Liver (tissue), 9 donors: Measurements from ENCODE around the gene ART3. TPM values are rescaled to one million over a fixed set of nuclear protein-coding genes. Genes with fewer than 3 reads are reported as not detected.

Experiments used
- DNase-seq: peaks from one replicate; pipeline ENCODE4 v3.0.0-alpha.2; 2017; ENCODE audit warnings: low spot score
- H3K27ac ChIP-seq, 2 donors: one replicate each; pipeline ENCODE4 v1.7.0; 2013; ENCODE audit warnings: inconsistent platforms in 2 of 2, low read length in 2 of 2, control low read depth in 1 of 2, low read depth in 1 of 2, mild to moderate bottlenecking in 1 of 2
- H3K27me3 ChIP-seq, 4 donors: one replicate each; pipeline versions ENCODE4 v1.6.1 to v1.7.0; 2013; ENCODE audit warnings: low read length in 3 of 4, inconsistent platforms in 1 of 4, mild to moderate bottlenecking in 1 of 4, moderate library complexity in 1 of 4; ENCODE audit not compliant: control insufficient read depth in 4 of 4, insufficient read depth in 4 of 4
- H3K36me3 ChIP-seq, 4 donors: one replicate each; pipeline versions ENCODE4 v1.6.1 to v1.7.0; 2013; ENCODE audit warnings: low read length in 3 of 4, mild to moderate bottlenecking in 3 of 4, low read depth in 1 of 4, moderate library complexity in 1 of 4; ENCODE audit not compliant: control insufficient read depth in 4 of 4, insufficient read depth in 3 of 4
- H3K4me1 ChIP-seq, 4 donors: one replicate each; pipeline versions ENCODE4 v1.6.1 to v1.7.0; 2013; ENCODE audit warnings: low read length in 3 of 4, mild to moderate bottlenecking in 3 of 4, moderate library complexity in 1 of 4; ENCODE audit not compliant: control insufficient read depth in 4 of 4, insufficient read depth in 4 of 4
- H3K4me3 ChIP-seq, 3 donors: one replicate each; pipeline versions ENCODE4 v1.6.1 to v1.7.0; 2013; ENCODE audit warnings: low read length in 3 of 3, control low read depth in 1 of 3, low read depth in 1 of 3, mild to moderate bottlenecking in 1 of 3
- H3K9ac ChIP-seq, 2 donors: one replicate each; pipeline ENCODE4 v1.7.0; 2013; ENCODE audit warnings: low read length in 2 of 2, mild to moderate bottlenecking in 2 of 2, moderate library complexity in 2 of 2, control low read depth in 1 of 2, low read depth in 1 of 2
- H3K9me3 ChIP-seq, 4 donors: one replicate each; pipeline versions ENCODE4 v1.6.1 to v1.7.0; 2013; ENCODE audit warnings: low read length in 3 of 4; ENCODE audit not compliant: control insufficient read depth in 4 of 4
- EGR1 ChIP-seq, 2 donors: IDR thresholded peaks; 2 replicates each; pipeline ENCODE4 v1.6.1; 2016 to 2018; ENCODE audit warnings: antibody characterized with exemption in 2 of 2, low read depth in 2 of 2
- FOXA2 ChIP-seq: IDR thresholded peaks from 2 replicates; pipeline ENCODE4 v1.6.1; 2016; ENCODE audit warnings: antibody characterized with exemption
- GABPA ChIP-seq, 2 donors: IDR thresholded peaks in 1 of 2; conservative IDR thresholded peaks in 1 of 2; 2 replicates each; pipeline ENCODE4 v1.6.1; 2016; ENCODE audit warnings: antibody characterized with exemption in 2 of 2, mild to moderate bottlenecking in 1 of 2, moderate library complexity in 1 of 2
- HNF4A ChIP-seq, 2 donors: conservative IDR thresholded peaks; 2 replicates each; pipeline ENCODE4 v1.6.1; 2016; ENCODE audit warnings: antibody characterized with exemption in 2 of 2, mild to moderate bottlenecking in 2 of 2
- HNF4G ChIP-seq: IDR thresholded peaks from 2 replicates; pipeline ENCODE4 v1.6.1; 2016; ENCODE audit warnings: antibody characterized with exemption
- JUND ChIP-seq, 2 donors: IDR thresholded peaks; 2 replicates each; pipeline ENCODE4 v1.6.1; 2016; ENCODE audit warnings: antibody characterized with exemption in 2 of 2
- MAX ChIP-seq: IDR thresholded peaks from 2 replicates; pipeline ENCODE4 v1.6.1; 2016; ENCODE audit warnings: antibody characterized with exemption
- NR2F2 ChIP-seq: IDR thresholded peaks from 2 replicates; pipeline ENCODE4 v1.6.1; 2016; ENCODE audit warnings: antibody characterized with exemption
- RAD21 ChIP-seq, 2 donors: IDR thresholded peaks; 2 replicates each; pipeline ENCODE4 v1.6.1; 2016; ENCODE audit warnings: antibody characterized with exemption in 2 of 2, mild to moderate bottlenecking in 2 of 2
- REST ChIP-seq: IDR thresholded peaks from 2 replicates; pipeline ENCODE4 v1.6.1; 2016; ENCODE audit warnings: antibody characterized with exemption, mild to moderate bottlenecking
- RXRA ChIP-seq, 2 donors: IDR thresholded peaks; 2 replicates each; pipeline ENCODE4 v1.6.1; 2017 to 2018; ENCODE audit warnings: antibody characterized with exemption in 2 of 2, mild to moderate bottlenecking in 1 of 2
- SP1 ChIP-seq: IDR thresholded peaks from 2 replicates; pipeline ENCODE4 v1.6.1; 2018; ENCODE audit warnings: antibody characterized with exemption, mild to moderate bottlenecking
- TAF1 ChIP-seq: conservative IDR thresholded peaks from 2 replicates; pipeline ENCODE4 v1.6.1; 2016; ENCODE audit warnings: antibody characterized with exemption, mild to moderate bottlenecking
- YY1 ChIP-seq: IDR thresholded peaks from 2 replicates; pipeline ENCODE4 v1.6.1; 2016; ENCODE audit warnings: antibody characterized with exemption, mild to moderate bottlenecking
- ZBTB33 ChIP-seq: IDR thresholded peaks from 2 replicates; pipeline ENCODE4 v1.6.1; 2016; ENCODE audit warnings: antibody characterized with exemption
- WGBS: extraction: QIAGEN DNeasy Blood & Tissue Kit; methylation state at CpG from one replicate; pipeline ENCODE4 v1.1.7; 2013; 5-methylcytosine and 5-hydroxymethylcytosine counted together
- polyA plus RNA-seq, 2 donors: library from polyadenylated mRNA; stranded (reverse) in 1 of 2; unstranded in 1 of 2; fragments of 200-250 nt in 1 of 2; fragments of >200 nt in 1 of 2; fragmentation: Nextera tagmentation in 1 of 2; extraction: Ambion mirVana in 1 of 2; gene quantifications; one replicate each; pipeline versions ENCODE4 v1.2.1 to v1.2.3, GENCODE V29; 2013 to 2015
- total RNA-seq, 2 donors: library from RNA; depleted of rRNA; stranded (reverse); fragments of >200 nt; gene quantifications; one replicate each; pipeline ENCODE4 v1.2.3, GENCODE V29; 2014
- donor health status: healthy.
- donor health status: healthy.
- donor health status: healthy.
- donor health status: healthy.
- donor health status: healthy.

The ART3 gene
- total and polyA plus RNA-seq, 4 donors, result 0.08 TPM; not detected in 3

- Histone ChIP-seq H3K27me3 (no peaks in the 10 kb centered on the region), H3K36me3 (peaks cover 0 to 21% (median 8%) of the 10 kb centered on the region in 4 donors), H3K4me1 (peaks cover 2 to 28% (median 27%) of the 10 kb centered on the region in 4 donors), H3K4me3 (no peak overlapping the region), H3K27ac (no peak overlapping the region), H3K9ac (no peak overlapping the region), H3K9me3 (no peaks in the 10 kb centered on the region)
- DNase-seq, result no peak
- TF ChIP-seq TAF1 (no peak), HNF4A (conservative IDR thresholded peaks at IDR 0.05) (no peak), GABPA (IDR thresholded peaks at IDR 0.05 in 1 of 2, conservative IDR thresholded peaks at IDR 0.05 in 1 of 2) (no peak), HNF4G (no peak), REST (no peak), FOXA2 (no peak), RXRA (IDR thresholded peaks at IDR 0.05) (no peak), SP1 (no peak), NR2F2 (no peak)
These were observed 70.0 kb downstream of the ART3 start for GRCh38 chr4:76144546-76144945.

- WGBS, result under 1% methylated on average over 31 of the region's 31 CpGs
- H3K9ac ChIP-seq, result peak overlapping the region; percentile 88 to 99
- DNase-seq, result no peak
These were observed 73.1 kb downstream of the ART3 start for GRCh38 chr4:76147454-76148141.

GRCh38 chr4:76148142-76148865 is 73.8 kb downstream of the ART3 start, which contains the start of gene NUP54:
Gene NUP54 (minus strand): TSS chr4:76148397. CDS start chr4:76148374, 23 bp downstream.
- WGBS, result under 1% methylated on average over 47 of the region's 47 CpGs
- TF ChIP-seq NR2F2 (peak; percentile 26), YY1 (peak; percentile 84), REST (peak; percentile 70), JUND (IDR thresholded peaks at IDR 0.05) (no peak), ZBTB33 (peak; percentile 39), HNF4A (conservative IDR thresholded peaks at IDR 0.05) (peak in 1 of 2 donors; percentile 7), RXRA (IDR thresholded peaks at IDR 0.05) (peak; percentile 34 to 38), TAF1 (peak; percentile 83), FOXA2 (no peak), RAD21 (IDR thresholded peaks at IDR 0.05) (peak; percentile 30 to 40), SP1 (peak; percentile 56), MAX (peak; percentile 75), EGR1 (IDR thresholded peaks at IDR 0.05; ENCODE audit: low read depth in 2 of 2) (peak; percentile 75 to 83)

More at GRCh38 chr4:76147454-76148141, 73.1 kb downstream of the ART3 start:
- TF ChIP-seq MAX, result no peak
- no peak for TF ChIP-seq NR2F2
- H3K36me3 ChIP-seq, result peaks cover 0 to 7% (median 0%) of the 10 kb centered on the region in 4 donors
- H3K4me1 ChIP-seq, result peaks cover under 1 to 31% (median 26%) of the 10 kb centered on the region in 4 donors
- H3K27ac ChIP-seq, result peak overlapping the region; percentile 83 to 87
- peak overlapping the region; percentile 83 to 100 (median 96) for H3K4me3 ChIP-seq
- no peaks in the 10 kb centered on the region for H3K27me3 ChIP-seq
- no peaks in the 10 kb centered on the region for H3K9me3 ChIP-seq

More at GRCh38 chr4:76148142-76148865, 73.8 kb downstream of the ART3 start, which contains the start of gene NUP54:
- no peaks in the 10 kb centered on the region for H3K27me3 ChIP-seq
- peak within 1 kb of the TSS; percentile 83 to 87 for H3K27ac ChIP-seq
- peak within 1 kb of the TSS; percentile 89 to 99 for H3K9ac ChIP-seq
- H3K4me3 ChIP-seq, result peak within 1 kb of the TSS; percentile 83 to 100 (median 96)
- H3K9me3 ChIP-seq, result no peaks in the 10 kb centered on the region
- peak; percentile 95 for DNase-seq
- H3K36me3 ChIP-seq, result peaks cover 0 to 7% (median 0%) of the 10 kb centered on the region in 4 donors
- peaks cover 0 to 31% (median 26%) of the 10 kb centered on the region in 4 donors for H3K4me1 ChIP-seq
